HG03469 (cell line): ENCODE measurements around the gene SMYD4.
A peak's percentile ranks its signal among the peaks of the same experiment; 100 is the strongest.
"Not testable (repeated sequence)": the region's sequence is repeated elsewhere in the genome, so short reads cannot be mapped to it uniquely, and the experiment has no call there.

ENCODE experiments used
- ATAC-seq: cut with Tn5 transposase; IDR thresholded peaks from one replicate; pipeline ENCODE4 v1.9.1; 2021; ENCODE audit warnings: mild to moderate bottlenecking, moderate library complexity, moderate number of reproducible peaks; ENCODE audit not compliant: unreplicated experiment

SMYD4 gene

DNA sequence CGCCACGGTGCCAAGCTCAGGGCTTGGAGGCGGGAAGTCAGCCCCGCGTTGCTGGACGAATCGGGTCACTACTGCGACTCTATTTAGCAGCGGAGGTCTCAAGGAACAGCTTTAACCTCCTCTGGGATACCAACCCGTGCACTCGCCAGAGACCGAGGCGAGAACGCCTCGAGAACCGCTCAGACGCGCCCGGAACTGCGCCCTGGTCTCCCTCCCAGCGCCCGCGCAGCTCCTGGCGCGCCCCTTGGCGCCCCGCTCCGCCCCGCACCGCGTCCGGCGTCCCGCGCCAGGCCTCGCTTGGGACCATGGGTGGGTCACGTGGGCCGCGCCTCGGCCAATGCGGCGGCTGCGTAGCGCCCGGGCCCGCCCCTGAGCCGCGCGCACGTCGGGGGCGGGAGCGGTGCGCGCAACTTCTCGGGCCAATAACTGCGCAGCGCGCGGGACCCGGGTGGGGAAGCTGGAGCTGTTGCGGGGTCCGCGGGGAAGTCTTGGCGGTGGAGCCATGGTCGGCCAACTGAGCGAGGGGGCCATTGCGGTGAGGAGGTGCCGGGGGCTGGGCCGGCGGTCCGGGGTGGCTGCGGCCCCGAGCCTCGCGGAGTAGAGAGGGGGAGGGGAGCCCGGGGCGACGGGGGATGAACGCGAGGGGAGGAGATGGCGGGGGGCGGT lies at the start of gene SMYD4, which contains the start of gene RPA1:
Gene SMYD4 (minus strand): TSS at position 311 of the 666 bp plus-strand sequence. CDS start 1,908 bp downstream, outside the sequence.
Gene RPA1 (plus strand): TSS at position 414 of the 666 bp plus-strand sequence. CDS start 89 bp downstream, at position 503.
- ATAC-seq, result peak; percentile 60

DNA sequence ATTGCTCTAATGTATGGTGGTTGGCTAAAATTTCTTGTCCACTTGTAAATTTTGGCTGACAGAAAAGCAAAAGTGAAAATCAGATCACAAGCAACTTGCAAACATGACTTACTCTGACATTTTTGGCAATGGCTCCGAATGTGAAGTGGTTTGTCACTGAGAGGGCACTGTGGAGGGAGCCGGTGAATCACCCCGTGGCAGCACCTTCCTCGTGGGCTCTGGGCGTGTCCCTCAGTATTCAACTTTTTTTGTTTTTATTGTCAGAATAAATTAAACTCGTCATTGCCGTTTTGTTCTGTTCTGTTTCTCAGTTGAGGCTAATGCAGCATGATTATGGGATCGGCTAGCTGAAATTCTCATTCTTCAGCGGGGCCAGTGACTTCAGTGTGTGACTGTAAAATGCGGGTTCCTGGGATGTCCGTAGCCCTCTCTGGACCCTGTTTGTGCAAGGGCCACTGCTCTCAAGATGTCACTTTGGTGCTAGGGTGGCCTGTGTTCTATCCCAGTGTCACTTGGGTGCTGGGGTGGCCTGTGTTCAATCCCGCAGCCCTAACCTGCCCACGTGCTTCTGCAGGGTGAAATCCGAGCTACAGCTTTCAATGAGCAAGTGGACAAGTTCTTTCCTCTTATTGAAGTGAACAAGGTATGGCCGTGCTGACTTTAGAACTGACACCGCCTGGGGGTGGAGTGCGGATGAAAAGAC lies 48.9 kb upstream of the SMYD4 start:
- no peak for ATAC-seq

GRCh38 chr17:1875597-1875996 lies 45.9 kb upstream of the SMYD4 start:
- ATAC-seq, result no peak

DNA sequence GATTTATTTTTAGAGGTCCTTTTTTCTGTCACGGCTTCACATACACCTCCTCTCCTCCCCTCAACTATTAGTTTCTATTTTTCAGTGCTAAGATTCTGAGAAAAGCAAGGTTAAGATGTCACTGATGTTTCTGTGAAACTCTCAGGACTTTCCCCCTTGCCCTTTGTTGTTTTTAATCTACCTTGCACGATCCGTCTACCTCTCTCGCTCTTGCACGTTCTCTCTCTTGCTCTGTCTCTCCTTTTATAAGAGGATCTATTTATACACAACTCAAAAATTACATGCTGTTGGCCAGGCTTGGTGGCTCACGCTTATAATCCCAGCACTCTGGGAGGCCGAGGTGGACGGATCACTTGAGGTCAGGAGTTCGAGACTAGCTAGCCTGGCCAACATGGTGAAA lies 43.7 kb upstream of the SMYD4 start:
- no peak for ATAC-seq

GRCh38 chr17:1872976-1873375 lies 43.3 kb upstream of the SMYD4 start:
- ATAC-seq, result no peak

GRCh38 chr17:1872254-1872653 lies 42.6 kb upstream of the SMYD4 start:
- ATAC-seq, result no peak

GRCh38 chr17:1871756-1872155 lies 42.1 kb upstream of the SMYD4 start:
- ATAC-seq, result no peak

GRCh38 chr17:1870592-1870991 lies 40.9 kb upstream of the SMYD4 start:
- no peak for ATAC-seq

DNA sequence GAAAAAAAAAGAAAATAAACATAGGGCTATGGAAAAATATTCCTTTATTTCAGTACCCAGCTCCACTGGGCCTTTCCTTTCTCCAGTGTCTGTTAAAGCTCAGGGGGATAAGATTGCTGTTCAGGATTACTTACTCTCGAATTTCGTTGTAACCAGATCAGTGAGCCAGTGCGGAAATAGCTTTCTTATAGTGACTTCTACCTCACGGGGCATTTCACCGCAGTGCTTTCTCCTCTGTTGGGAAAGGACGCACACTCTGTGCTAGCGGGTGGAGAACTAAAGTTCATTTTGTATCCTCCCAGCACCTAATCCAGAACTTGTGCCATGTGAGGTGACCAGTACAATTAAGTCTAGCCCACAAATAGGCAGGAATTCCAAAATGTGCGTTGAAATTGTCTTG lies 38.4 kb upstream of the SMYD4 start:
- ATAC-seq, result no peak

DNA sequence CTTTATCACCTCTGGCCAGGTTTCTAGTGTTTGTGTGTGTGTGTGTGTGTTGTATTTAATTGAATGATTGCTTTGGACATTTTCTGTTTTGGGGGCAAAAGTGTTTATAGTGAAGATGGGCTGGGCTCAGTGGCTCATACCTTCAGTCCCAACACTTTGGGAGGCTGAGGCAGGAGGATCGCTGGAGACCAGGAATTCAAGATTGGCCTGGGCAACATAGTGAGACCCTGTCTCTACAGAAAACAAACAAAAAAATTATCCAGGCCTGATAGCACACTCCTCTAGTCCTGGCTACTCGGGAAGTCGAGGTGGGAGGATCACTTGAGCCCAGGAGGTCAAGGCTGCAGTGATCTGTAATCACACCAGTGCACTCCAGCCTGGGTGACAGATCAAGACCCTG lies 37.6 kb upstream of the SMYD4 start:
- ATAC-seq, result no peak

DNA sequence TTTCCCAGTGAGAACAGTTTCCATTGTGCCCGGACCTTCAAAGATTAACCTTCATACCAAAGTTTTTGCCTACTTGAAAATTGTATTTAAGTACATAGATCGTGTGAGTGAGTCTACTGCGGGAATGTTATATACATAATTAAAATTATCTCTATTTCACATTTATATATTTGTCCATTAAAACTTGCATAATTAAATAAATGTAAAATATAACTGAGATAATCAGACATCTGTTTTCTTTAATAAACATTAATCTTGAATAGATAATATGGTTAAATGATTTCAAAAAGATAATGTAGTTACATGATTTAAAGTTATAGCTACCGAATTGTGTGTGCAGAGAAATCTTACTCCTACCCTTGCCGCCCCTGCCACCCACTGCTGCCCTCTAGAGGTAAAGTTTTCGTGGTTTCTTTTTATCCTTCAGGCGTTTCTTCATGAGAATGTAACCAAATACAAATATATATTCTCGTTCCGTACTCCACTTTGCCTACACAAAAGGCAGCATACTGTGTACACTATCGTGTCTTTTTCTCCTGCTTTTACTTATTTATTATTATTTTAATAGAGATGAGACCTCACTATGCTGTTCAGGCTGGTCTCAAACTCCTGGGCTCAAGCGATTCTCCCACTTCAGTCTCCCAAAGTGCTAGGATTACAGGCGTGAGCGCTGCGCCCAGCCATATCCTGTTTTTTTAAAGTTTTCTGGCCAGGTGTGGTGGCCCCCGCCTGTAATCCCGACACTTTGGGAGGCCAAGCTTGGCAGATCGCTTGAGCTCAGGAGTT lies 35.7 kb upstream of the SMYD4 start:
- no peak for ATAC-seq

GRCh38 chr17:1861391-1862010 lies 31.8 kb upstream of the SMYD4 start:
- ATAC-seq, result no peak

- ATAC-seq, result no peak
Measured at GRCh38 chr17:1860978-1861377, 31.3 kb upstream of the SMYD4 start.

GRCh38 chr17:1856462-1856861 lies 26.8 kb upstream of the SMYD4 start:
- ATAC-seq, result not testable (repeated sequence)

GRCh38 chr17:1853698-1854097 lies 24.0 kb upstream of the SMYD4 start:
- no peak for ATAC-seq

DNA sequence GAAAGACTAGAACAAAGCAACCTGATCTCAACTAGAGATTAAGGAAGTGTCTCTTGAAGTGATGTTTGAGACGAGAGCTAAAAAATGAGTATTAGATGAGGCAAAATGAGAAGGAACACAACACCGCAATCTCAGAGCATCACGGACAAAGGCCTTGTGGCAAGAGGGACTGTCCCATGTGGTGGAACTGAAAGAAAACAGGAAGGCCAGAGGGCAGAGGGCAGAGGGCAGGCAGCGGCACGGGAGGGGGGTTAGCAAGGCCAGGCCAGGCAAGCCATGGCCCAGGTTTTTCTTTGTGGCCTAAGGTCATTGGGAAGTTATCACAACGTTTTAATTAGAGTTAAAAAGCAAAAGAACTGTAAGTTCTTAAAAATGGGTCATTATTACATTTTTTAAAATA lies 22.6 kb upstream of the SMYD4 start:
- no peak for ATAC-seq

DNA sequence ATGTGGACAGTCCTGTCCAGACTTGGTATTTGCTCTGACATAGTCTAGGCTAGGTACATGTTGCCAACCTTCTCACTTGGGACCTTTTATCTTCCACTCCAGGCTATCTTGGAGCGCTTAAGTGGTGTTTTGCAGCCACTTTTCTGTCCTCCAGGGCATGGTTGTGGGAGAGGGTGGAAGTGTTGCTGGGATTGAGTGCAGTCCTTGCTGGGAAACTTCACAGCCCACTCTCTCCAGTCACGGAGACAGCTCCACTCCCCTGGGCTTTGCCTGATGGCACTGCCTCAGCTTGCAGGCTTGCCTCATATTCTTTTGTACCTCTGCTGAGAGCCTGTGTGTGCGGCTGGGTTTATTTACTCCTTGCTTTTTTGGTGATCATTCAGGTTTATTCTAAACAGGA lies 17.5 kb upstream of the SMYD4 start:
- no peak for ATAC-seq

DNA sequence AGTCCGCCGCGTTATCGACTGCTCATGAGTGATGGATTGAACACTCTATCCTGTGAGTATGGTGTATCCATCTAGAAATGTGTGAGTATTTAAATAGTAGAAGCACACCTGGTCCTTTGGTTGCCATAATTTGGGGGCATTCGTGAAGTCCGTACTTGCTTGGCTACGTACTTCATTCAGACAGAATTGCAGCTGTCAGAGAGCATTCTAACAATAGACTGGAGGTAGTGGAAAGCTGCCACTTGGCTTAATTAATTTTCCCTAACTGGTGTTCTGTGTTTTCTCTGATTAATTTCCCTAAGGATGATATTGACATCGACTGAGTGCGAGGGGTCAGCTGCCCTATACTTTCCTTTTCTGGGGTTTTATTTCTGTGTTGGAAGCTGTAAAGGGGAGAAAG lies 14.2 kb upstream of the SMYD4 start:
- ATAC-seq, result no peak

- no peak for ATAC-seq
Measured at GRCh38 chr17:1839516-1839915, 9.8 kb upstream of the SMYD4 start.

GRCh38 chr17:1834380-1835149 lies 4.9 kb upstream of the SMYD4 start:
- ATAC-seq, result peak; percentile 42
